HCT116 (cell line): ENCODE data around the gene LINGO4. TPM values are rescaled to one million over a fixed set of nuclear protein-coding genes. Genes with fewer than 3 reads are reported as not detected.

Source experiments
- ATAC-seq: fragments of 200-7000 bp; cut with Tn5 transposase; 2 replicates; pipeline ENCODE4 v1.9.1; 2020; ENCODE audit warnings: mild to moderate bottlenecking, moderate library complexity
- BruUV-seq: library from RNA; stranded (reverse); fragments of 400-500 nt; replicated peaks from 2 replicates; lab custom pipeline; 2021; lab: Mats Ljungman, UMichigan
- CTCF ChIA-PET: fragments of 300-600 bp; sonication (Branson Sonifier 250); formaldehyde crosslinking; loops from one replicate; lab custom pipeline; 2021; ENCODE audit warnings: antibody characterized with exemption; lab: Charles Lee
- POLR2A ChIA-PET: fragments of 300-600, 350-600 bp; sonication (Branson Sonifier 250); formaldehyde crosslinking; loops from one replicate; lab custom pipeline; 2021; ENCODE audit warnings: antibody characterized with exemption; lab: Charles Lee
- RAD21 ChIA-PET, 2 experiments: fragments of 300-600 bp; sonication (Branson Sonifier 250); formaldehyde crosslinking; loops; one replicate each; lab custom pipeline; 2023; ENCODE audit warnings: low total read pairs in 2 of 2; ENCODE audit not compliant: uncharacterized antibody in 2 of 2, unreplicated experiment in 2 of 2, low non-redundant PET in 1 of 2; lab: Charles Lee
- DNase-seq: peaks from one replicate; pipeline ENCODE4 v3.0.0-alpha.2; 2010; ENCODE audit warnings: low read depth, low spot score
- H2AFZ ChIP-seq: fragments of 200-600 bp; shearing (Covaris generic), sonication (generic); 2 replicates; pipeline ENCODE4 v1.6.1; 2017; ENCODE audit warnings: low read depth, mixed run types, mixed read lengths, antibody characterized with exemption, low read length; ENCODE audit not compliant: poor library complexity, severe bottlenecking
- H3K27ac ChIP-seq: 2 replicates; pipeline ENCODE4 v1.5.1; 2012; ENCODE audit warnings: low read depth, low read length
- H3K27me3 ChIP-seq: fragments of 200-600 bp; sonication (generic); 2 replicates; pipeline ENCODE4 v1.6.1; 2016; ENCODE audit warnings: mixed run types, low read length, mixed read lengths; ENCODE audit not compliant: insufficient read depth
- H3K36me3 ChIP-seq, 2 experiments: fragments of 200-500 bp in 1 of 2; fragments of 200-600 bp in 1 of 2; sonication (Bioruptor generic) in 1 of 2; sonication (generic) in 1 of 2; 2 replicates each; pipeline versions ENCODE4 v1.5.1 to v1.6.1; 2014 to 2016; ENCODE audit warnings: low read length in 2 of 2, inconsistent platforms in 1 of 2, mixed read lengths in 1 of 2, mixed run types in 1 of 2; ENCODE audit not compliant: insufficient read depth in 2 of 2, control insufficient read depth in 1 of 2
- H3K4me1 ChIP-seq, 2 experiments: fragments of 200-600 bp in 1 of 2; sonication (generic) in 1 of 2; 2 replicates each; pipeline versions ENCODE4 v1.5.1 to v1.6.1; 2012 to 2017; ENCODE audit warnings: low read length in 2 of 2, inconsistent platforms in 1 of 2, mild to moderate bottlenecking in 1 of 2, mixed read lengths in 1 of 2, mixed run types in 1 of 2, moderate library complexity in 1 of 2; ENCODE audit not compliant: insufficient read depth in 2 of 2, control insufficient read depth in 1 of 2
- H3K4me2 ChIP-seq: fragments of 200-600 bp; sonication (generic); 2 replicates; pipeline ENCODE4 v1.6.1; 2017; ENCODE audit warnings: mixed run types, low read length, mixed read lengths
- H3K4me3 ChIP-seq, 2 experiments: fragments of 200-600 bp in 1 of 2; sonication (generic) in 1 of 2; replicated peaks in 1 of 2; 2 replicates each; pipeline ENCODE4 v1.5.1; 2011 to 2016; ENCODE audit warnings: low read length in 2 of 2, control low read depth in 1 of 2, low read depth in 1 of 2, mild to moderate bottlenecking in 1 of 2, mixed read lengths in 1 of 2, mixed run types in 1 of 2
- H3K79me2 ChIP-seq: fragments of 200-600 bp; sonication (generic); 2 replicates; pipeline ENCODE4 v1.6.1; 2017; ENCODE audit warnings: mild to moderate bottlenecking, mixed run types, low read length, moderate library complexity, mixed read lengths; ENCODE audit not compliant: insufficient read depth
- H3K9ac ChIP-seq: fragments of 200-600 bp; sonication (generic); 2 replicates; pipeline ENCODE4 v1.6.1; 2016; ENCODE audit warnings: low read length, mixed read lengths
- H3K9me2 ChIP-seq: fragments of 200-600 bp; sonication (generic), shearing (Covaris generic); 2 replicates; pipeline ENCODE4 v1.6.1; 2017; ENCODE audit warnings: mixed run types, mild to moderate bottlenecking, moderate library complexity; ENCODE audit not compliant: insufficient read depth
- H3K9me3 ChIP-seq, 2 experiments: fragments of 200-500 bp in 1 of 2; fragments of 200-600 bp in 1 of 2; sonication (Bioruptor generic) in 1 of 2; sonication (generic) in 1 of 2; 2 replicates each; pipeline ENCODE4 v1.6.1; 2014 to 2017; ENCODE audit warnings: low read length in 2 of 2, mixed read lengths in 2 of 2, inconsistent platforms in 1 of 2, low read depth in 1 of 2, mild to moderate bottlenecking in 1 of 2, mixed run types in 1 of 2, moderate library complexity in 1 of 2; ENCODE audit not compliant: control insufficient read depth in 1 of 2, insufficient read depth in 1 of 2
- H4K20me1 ChIP-seq: fragments of 200-600 bp; sonication (generic), shearing (Covaris generic); 2 replicates; pipeline ENCODE4 v1.6.1; 2017; ENCODE audit warnings: mixed run types, mild to moderate bottlenecking, moderate library complexity; ENCODE audit not compliant: insufficient read depth
- ELF1 ChIP-seq: IDR thresholded peaks from 2 replicates; pipeline ENCODE4 v1.6.1; 2012; ENCODE audit warnings: low read depth, borderline replicate concordance
- EZH2 ChIP-seq: fragments of 200-600 bp; sonication (generic); IDR thresholded peaks from 2 replicates; pipeline ENCODE4 v1.6.1; 2017; ENCODE audit warnings: antibody characterized with exemption, mixed run types
- JUND ChIP-seq: IDR thresholded peaks from 2 replicates; pipeline ENCODE4 v1.6.1; 2012
- POLR2AphosphoS5 ChIP-seq: IDR thresholded peaks from 2 replicates; pipeline ENCODE4 v1.6.1; 2011; ENCODE audit warnings: mild to moderate bottlenecking, low read depth, low read length, moderate library complexity
- RAD21 ChIP-seq: IDR thresholded peaks from 2 replicates; pipeline ENCODE4 v1.6.1; 2012; ENCODE audit warnings: low read depth, mild to moderate bottlenecking
- REST ChIP-seq: IDR thresholded peaks from 2 replicates; pipeline ENCODE4 v1.6.1; 2012; ENCODE audit warnings: low read depth
- SIN3A ChIP-seq: IDR thresholded peaks from 2 replicates; pipeline ENCODE4 v1.6.1; 2012; ENCODE audit warnings: low read depth
- SP1 ChIP-seq: IDR thresholded peaks from 2 replicates; pipeline ENCODE4 v1.6.1; 2012; ENCODE audit warnings: low read depth
- SRF ChIP-seq: IDR thresholded peaks from 2 replicates; pipeline ENCODE4 v1.6.1; 2012; ENCODE audit warnings: low read depth
- TCF7L2 ChIP-seq: IDR thresholded peaks from 2 replicates; pipeline ENCODE4 v1.7.0; 2011; ENCODE audit warnings: borderline replicate concordance, inconsistent platforms; ENCODE audit not compliant: insufficient read depth, insufficient read length; ENCODE audit errors: extremely low read depth
- YY1 ChIP-seq: IDR thresholded peaks from 2 replicates; pipeline ENCODE4 v1.6.1; 2011; ENCODE audit warnings: low read length, low read depth, moderate library complexity, mild to moderate bottlenecking; ENCODE audit not compliant: insufficient replicate concordance; ENCODE audit errors: extremely low read depth
- ZFX ChIP-seq: fragments of 450-650 bp; IDR thresholded peaks from 2 replicates; pipeline ENCODE4 v1.6.1; 2017
- intact Hi-C: fragments of 100-400 bp; cut with micrococcal nuclease; formaldehyde crosslinking; loops from 2 replicates; pipeline ENCODE4 v1.10.0; 2022
- total RNA-seq: library from RNA; stranded (reverse); gene quantifications from one replicate; pipeline ENCODE4 v1.2.1, GENCODE V29; 2021; ENCODE audit not compliant: unreplicated experiment

LINGO4 gene
- total RNA-seq, 1 experiment from 2014 or later, result not detected

GRCh38 chr1:151776665-151777062 is 28.6 kb downstream of the LINGO4 start:
- no peak overlapping the region for H3K4me3 ChIP-seq
- ChIA-PET CTCF (no interaction called here), POLR2A (no interaction called here), RAD21 (no interaction called here)
- no peaks in the 10 kb centered on the region for H4K20me1 ChIP-seq
- H3K9me2 ChIP-seq, result no peaks in the 10 kb centered on the region
- no peak overlapping the region for H2AFZ ChIP-seq
- no peaks in the 10 kb centered on the region for H3K79me2 ChIP-seq
- peaks cover 0 to 5% of the 10 kb centered on the region in 2 experiments; a peak in 1 of 4 replicates for H3K4me1 ChIP-seq
- H3K4me2 ChIP-seq, result no peak overlapping the region
- H3K36me3 ChIP-seq, result peaks cover 0 to 3% of the 10 kb centered on the region in 2 experiments; a peak in 1 of 4 replicates
- no peaks in the 10 kb centered on the region for H3K27me3 ChIP-seq
- no TSS peak for BruUV-seq
- H3K27ac ChIP-seq, result no peak overlapping the region
- H3K9ac ChIP-seq, result no peak overlapping the region
- TF ChIP-seq ELF1 (no peak), ZFX (no peak), JUND (no peak), EZH2 (no peak), YY1 (no peak), SRF (no peak), SIN3A (no peak), RAD21 (no peak), REST (no peak), POLR2AphosphoS5 (no peak), SP1 (no peak), TCF7L2 (no peak)
- ATAC-seq (no peak), DNase-seq (no peak)
- H3K9me3 ChIP-seq, result no peaks in the 10 kb centered on the region
- intact Hi-C loops, result no loop called here
